ENCODE data around the gene NELFA.

- TF ChIP-seq POLR2A (IDR thresholded peaks at IDR 0.05): no peak
- no peak for TF ChIP-seq CTCF (IDR thresholded peaks at IDR 0.05)
These were observed 47.2 kb downstream of the NELFA start for GRCh38 chr4:1961563-1961962.
